ENCODE measurements around the gene INTS1. TPM values are rescaled to one million over a fixed set of nuclear protein-coding genes. Genes with fewer than 3 reads are reported as not detected.

Gene INTS1
- total and polyA plus RNA-seq, 2 donors (not counting 1 experiment from before 2014, with no cell fraction given): 128 to 160 TPM

DNA sequence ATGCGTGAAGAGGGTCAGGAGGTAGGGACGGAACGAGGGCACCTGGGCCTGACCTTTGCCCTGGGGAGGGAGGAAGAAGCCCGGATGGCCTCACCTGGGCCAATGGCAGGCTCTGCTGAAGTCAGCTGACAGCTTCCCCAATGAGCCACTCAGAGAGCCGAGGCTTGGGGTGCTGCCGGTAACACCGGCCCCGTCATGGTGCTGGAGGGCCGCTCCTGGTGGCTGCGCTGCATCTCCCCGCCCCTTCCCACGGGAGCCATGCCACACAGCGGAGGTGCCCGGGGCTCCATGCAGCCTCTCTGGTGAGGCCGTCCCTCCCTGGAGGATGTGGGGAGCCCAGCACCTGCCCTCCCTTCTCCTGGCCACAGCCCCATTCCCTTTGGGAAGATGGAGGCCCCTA is 27.3 kb downstream of the INTS1 start:
- Histone ChIP-seq H2AFZ (ENCODE audit: insufficient read depth, low read depth, low read length, poor library complexity, severe bottlenecking) (no peak overlapping the region), H3K4me2 (replicated peaks; ENCODE audit: low read depth, low read length, poor library complexity, severe bottlenecking) (no peak overlapping the region), H4K20me1 (ENCODE audit: control insufficient read depth, insufficient read depth, low read length, poor library complexity, severe bottlenecking) (peaks cover 7% of the 10 kb centered on the region), H3K9ac (ENCODE audit: low read length) (no peak overlapping the region), H3K27ac (ENCODE audit: low read length in 2 of 2) (no peak overlapping the region), H3K79me2 (ENCODE audit: control insufficient read depth, insufficient read depth, low read length) (peaks cover 6% of the 10 kb centered on the region), H3K36me3 (replicated peaks in 1 of 2; ENCODE audit: control extremely low read depth in 1 of 2, control insufficient read depth in 1 of 2, extremely low read depth in 1 of 2, insufficient read depth in 2 of 2, low read length in 1 of 2) (peaks cover 0 to 55% of the 10 kb centered on the region in 2 experiments), H3K27me3 (replicated peaks in 1 of 4; ENCODE audit: control extremely low read depth in 1 of 4, control insufficient read depth in 3 of 4, insufficient read depth in 4 of 4, low read length in 3 of 4) (no peaks in the 10 kb centered on the region), H3K9me3 (ENCODE audit: control extremely low read depth in 1 of 3, control insufficient read depth in 2 of 3, insufficient read depth in 1 of 3, low read length in 2 of 3) (no peaks in the 10 kb centered on the region), H3K4me1 (ENCODE audit: control insufficient read depth in 2 of 2, insufficient read depth in 2 of 2, low read length in 2 of 2) (no peaks in the 10 kb centered on the region), H3K4me3 (ENCODE audit: control extremely low read depth in 1 of 5, extremely low read depth in 1 of 5, insufficient read depth in 1 of 5, low read depth in 2 of 5, low read length in 4 of 5) (no peak overlapping the region)
- POLR2A ChIA-PET: no interaction called here
- Mint-ChIP-seq H3K4me3 (no peak overlapping the region), H3K27ac (no peak overlapping the region), H3K9me3 (ENCODE audit: insufficient read depth) (no peaks in the 10 kb centered on the region), H3K27me3 (no peaks in the 10 kb centered on the region), H3K4me1 (no peaks in the 10 kb centered on the region)
- CTCF ChIA-PET: no interaction called here
- ATAC-seq (ENCODE audit: low read depth) (no peak), DNase-seq (no peak)
- intact Hi-C loops (cut with micrococcal nuclease): no loop called here
- WGBS (ENCODE audit: insufficient coverage): 98% methylated on average over 15 of the region's 15 CpGs
- no peak for TF ChIP-seq EZH2 (IDR thresholded peaks at IDR 0.05; ENCODE audit: borderline replicate concordance, insufficient read depth, low read depth, low read length, poor library complexity, severe bottlenecking)
- TF ChIP-seq, protein P1, sequence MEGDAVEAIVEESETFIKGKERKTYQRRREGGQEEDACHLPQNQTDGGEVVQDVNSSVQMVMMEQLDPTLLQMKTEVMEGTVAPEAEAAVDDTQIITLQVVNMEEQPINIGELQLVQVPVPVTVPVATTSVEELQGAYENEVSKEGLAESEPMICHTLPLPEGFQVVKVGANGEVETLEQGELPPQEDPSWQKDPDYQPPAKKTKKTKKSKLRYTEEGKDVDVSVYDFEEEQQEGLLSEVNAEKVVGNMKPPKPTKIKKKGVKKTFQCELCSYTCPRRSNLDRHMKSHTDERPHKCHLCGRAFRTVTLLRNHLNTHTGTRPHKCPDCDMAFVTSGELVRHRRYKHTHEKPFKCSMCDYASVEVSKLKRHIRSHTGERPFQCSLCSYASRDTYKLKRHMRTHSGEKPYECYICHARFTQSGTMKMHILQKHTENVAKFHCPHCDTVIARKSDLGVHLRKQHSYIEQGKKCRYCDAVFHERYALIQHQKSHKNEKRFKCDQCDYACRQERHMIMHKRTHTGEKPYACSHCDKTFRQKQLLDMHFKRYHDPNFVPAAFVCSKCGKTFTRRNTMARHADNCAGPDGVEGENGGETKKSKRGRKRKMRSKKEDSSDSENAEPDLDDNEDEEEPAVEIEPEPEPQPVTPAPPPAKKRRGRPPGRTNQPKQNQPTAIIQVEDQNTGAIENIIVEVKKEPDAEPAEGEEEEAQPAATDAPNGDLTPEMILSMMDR (IDR thresholded peaks at IDR 0.05): no peak

DNA sequence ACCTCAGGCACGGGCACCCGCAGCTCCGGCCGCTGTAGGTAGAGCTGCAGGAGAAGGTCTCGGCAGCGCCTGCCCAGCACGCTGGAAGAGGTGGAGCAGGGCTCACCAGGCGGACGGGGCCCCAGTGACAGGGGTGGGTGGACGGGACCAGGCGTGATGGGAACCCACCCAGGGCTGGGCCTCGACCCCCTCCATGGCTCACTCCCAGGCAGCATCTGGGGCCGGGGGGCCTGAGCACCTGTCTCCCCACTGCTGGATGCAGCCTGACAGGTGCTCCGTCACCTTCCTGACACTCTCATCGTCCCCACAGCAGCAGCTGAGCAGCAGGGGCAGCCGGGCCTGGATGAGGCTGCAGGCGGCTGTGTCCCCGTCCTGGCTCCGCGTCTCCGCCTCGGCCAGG is 28.2 kb downstream of the INTS1 start:
- Histone ChIP-seq H3K9ac (ENCODE audit: low read length) (no peak overlapping the region), H3K27ac (ENCODE audit: low read length in 2 of 2) (no peak overlapping the region), H4K20me1 (ENCODE audit: control insufficient read depth, insufficient read depth, low read length, poor library complexity, severe bottlenecking) (peaks cover 7% of the 10 kb centered on the region), H3K27me3 (replicated peaks in 1 of 4; ENCODE audit: control extremely low read depth in 1 of 4, control insufficient read depth in 3 of 4, insufficient read depth in 4 of 4, low read length in 3 of 4) (no peaks in the 10 kb centered on the region), H3K9me3 (ENCODE audit: control extremely low read depth in 1 of 3, control insufficient read depth in 2 of 3, insufficient read depth in 1 of 3, low read length in 2 of 3) (no peaks in the 10 kb centered on the region), H3K79me2 (ENCODE audit: control insufficient read depth, insufficient read depth, low read length) (peaks cover 6% of the 10 kb centered on the region), H3K4me1 (ENCODE audit: control insufficient read depth in 2 of 2, insufficient read depth in 2 of 2, low read length in 2 of 2) (no peaks in the 10 kb centered on the region), H3K36me3 (replicated peaks in 1 of 2; ENCODE audit: control extremely low read depth in 1 of 2, control insufficient read depth in 1 of 2, extremely low read depth in 1 of 2, insufficient read depth in 2 of 2, low read length in 1 of 2) (peaks cover 0 to 55% of the 10 kb centered on the region in 2 experiments), H3K4me3 (ENCODE audit: control extremely low read depth in 1 of 5, extremely low read depth in 1 of 5, insufficient read depth in 1 of 5, low read depth in 2 of 5, low read length in 4 of 5) (no peak overlapping the region), H2AFZ (ENCODE audit: insufficient read depth, low read depth, low read length, poor library complexity, severe bottlenecking) (no peak overlapping the region), H3K4me2 (replicated peaks; ENCODE audit: low read depth, low read length, poor library complexity, severe bottlenecking) (no peak overlapping the region)
- Mint-ChIP-seq H3K27ac (no peak overlapping the region), H3K4me1 (no peaks in the 10 kb centered on the region), H3K9me3 (ENCODE audit: insufficient read depth) (no peaks in the 10 kb centered on the region), H3K27me3 (no peaks in the 10 kb centered on the region), H3K4me3 (no peak overlapping the region)
- no peak for TF ChIP-seq EZH2 (IDR thresholded peaks at IDR 0.05; ENCODE audit: borderline replicate concordance, insufficient read depth, low read depth, low read length, poor library complexity, severe bottlenecking)
- TF ChIP-seq, protein P1 (IDR thresholded peaks at IDR 0.05): no peak
- intact Hi-C loops (cut with micrococcal nuclease): no loop called here
- ATAC-seq (ENCODE audit: low read depth) (no peak), DNase-seq (no peak)
- CTCF ChIA-PET: no interaction called here
- WGBS (ENCODE audit: insufficient coverage): 99% methylated on average over 22 of the region's 22 CpGs
- POLR2A ChIA-PET: no interaction called here

Measured in B cell (primary cell).